Measurements from ENCODE around the gene RPS3. TPM values are rescaled to one million over a fixed set of nuclear protein-coding genes. Genes with fewer than 3 reads are reported as not detected.
A peak's percentile ranks its signal among the peaks of the same experiment; 100 is the strongest.

The RPS3 gene
- total and polyA plus RNA-seq, 2 of the 13 experiments (the other 11 are each of a cell fraction or from before 2014, with no cell fraction given) = 2,143 to 3,616 TPM

DNA sequence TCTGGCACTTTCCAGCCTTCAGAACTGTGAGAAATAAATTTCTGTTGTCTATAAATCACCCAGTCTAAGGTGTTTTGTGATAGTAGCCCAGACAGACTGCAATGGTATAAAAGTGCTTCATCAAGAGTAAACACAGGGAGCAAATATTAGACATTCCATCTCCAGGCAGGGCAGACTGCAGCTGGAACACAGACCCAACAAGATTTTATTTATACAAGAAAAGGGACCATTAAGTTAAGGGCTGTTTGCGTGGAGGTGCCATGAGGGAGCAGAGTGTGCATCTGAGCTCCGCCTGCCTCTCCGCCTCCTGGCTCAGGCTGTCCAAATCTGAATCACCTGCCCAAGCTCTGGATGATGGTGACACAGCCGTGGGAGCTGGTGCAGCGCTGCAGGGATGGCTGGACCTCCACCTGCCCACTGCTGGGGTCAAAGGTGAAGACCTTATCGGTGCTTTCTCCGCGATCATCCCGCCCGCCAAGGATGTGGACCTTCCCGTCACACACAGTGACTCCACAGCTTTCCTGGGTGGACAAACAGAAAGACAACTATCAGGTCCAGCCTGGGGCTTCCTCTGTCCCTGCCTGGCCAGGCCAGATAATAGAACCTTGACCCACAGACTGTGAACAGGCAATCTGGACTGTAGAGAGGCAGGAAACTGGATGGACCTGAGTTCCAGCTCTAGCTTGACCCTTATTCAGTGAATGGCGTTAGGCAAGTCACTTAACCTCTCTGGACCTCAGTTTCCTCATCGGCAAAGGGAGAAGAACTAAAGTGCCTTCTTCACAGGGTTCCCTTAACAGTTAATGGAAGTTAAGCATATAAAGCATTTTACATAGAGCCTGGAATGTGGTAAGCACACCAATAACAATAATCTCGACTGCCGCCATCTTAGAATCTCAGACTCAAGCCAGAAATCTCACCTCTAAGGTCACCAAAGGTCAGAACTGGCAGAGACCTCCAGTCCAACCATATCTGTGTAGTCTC lies 23.2 kb downstream of the RPS3 start (continued):
- TF ChIP-seq AGO1 (IDR thresholded peaks at IDR 0.05; ENCODE audit: low read depth, low read length, poor library complexity, severe bottlenecking) (no peak), BHLHE40 (IDR thresholded peaks at IDR 0.05; ENCODE audit: low read length) (no peak), ZNF761 (CRISPR knock-in tag; conservative IDR thresholded peaks at IDR 0.05) (0 out of 2 replicates have a peak, but pooled peaks have one; percentile 37), MED13 (CRISPR knock-in tag; IDR thresholded peaks at IDR 0.05) (no peak), ZNF264 (CRISPR knock-in tag; IDR thresholded peaks at IDR 0.05) (0 out of 2 replicates have a peak, but pooled peaks have one; percentile 39), ATF1 (CRISPR knock-in tag; IDR thresholded peaks at IDR 0.05) (no peak), AHR (CRISPR knock-in tag; IDR thresholded peaks at IDR 0.05) (no peak), HMGA1 (CRISPR knock-in tag; conservative IDR thresholded peaks at IDR 0.05) (no peak), NFIC (IDR thresholded peaks at IDR 0.05; ENCODE audit: low read length) (no peak), NONO (IDR thresholded peaks at IDR 0.05) (no peak), NONO (CRISPR knock-in tag; conservative IDR thresholded peaks at IDR 0.05) (no peak), ZNF781 (CRISPR knock-in tag; IDR thresholded peaks at IDR 0.05; ENCODE audit: borderline replicate concordance, not compliant biosample characterization) (no peak), ZNF235 (CRISPR knock-in tag; IDR thresholded peaks at IDR 0.05; ENCODE audit: borderline replicate concordance) (no peak), ZNF335 (CRISPR knock-in tag; IDR thresholded peaks at IDR 0.05) (no peak), SP140L (CRISPR knock-in tag; IDR thresholded peaks at IDR 0.05; ENCODE audit: borderline replicate concordance) (no peak), NFRKB (IDR thresholded peaks at IDR 0.05) (no peak)
- TF ChIP-seq, protein P1, sequence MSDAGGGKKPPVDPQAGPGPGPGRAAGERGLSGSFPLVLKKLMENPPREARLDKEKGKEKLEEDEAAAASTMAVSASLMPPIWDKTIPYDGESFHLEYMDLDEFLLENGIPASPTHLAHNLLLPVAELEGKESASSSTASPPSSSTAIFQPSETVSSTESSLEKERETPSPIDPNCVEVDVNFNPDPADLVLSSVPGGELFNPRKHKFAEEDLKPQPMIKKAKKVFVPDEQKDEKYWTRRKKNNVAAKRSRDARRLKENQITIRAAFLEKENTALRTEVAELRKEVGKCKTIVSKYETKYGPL (CRISPR knock-in tag; IDR thresholded peaks at IDR 0.05) = no peak
- TF ChIP-seq, protein P2, sequence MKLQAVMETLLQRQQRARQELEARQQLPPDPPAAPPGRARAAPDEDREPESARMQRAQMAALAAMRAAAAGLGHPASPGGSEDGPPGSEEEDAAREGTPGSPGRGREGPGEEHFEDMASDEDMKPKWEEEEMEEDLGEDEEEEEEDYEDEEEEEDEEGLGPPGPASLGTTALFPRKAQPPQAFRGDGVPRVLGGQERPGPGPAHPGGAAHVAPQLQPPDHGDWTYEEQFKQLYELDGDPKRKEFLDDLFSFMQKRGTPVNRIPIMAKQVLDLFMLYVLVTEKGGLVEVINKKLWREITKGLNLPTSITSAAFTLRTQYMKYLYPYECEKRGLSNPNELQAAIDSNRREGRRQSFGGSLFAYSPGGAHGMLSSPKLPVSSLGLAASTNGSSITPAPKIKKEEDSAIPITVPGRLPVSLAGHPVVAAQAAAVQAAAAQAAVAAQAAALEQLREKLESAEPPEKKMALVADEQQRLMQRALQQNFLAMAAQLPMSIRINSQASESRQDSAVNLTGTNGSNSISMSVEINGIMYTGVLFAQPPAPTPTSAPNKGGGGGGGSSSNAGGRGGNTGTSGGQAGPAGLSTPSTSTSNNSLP (IDR thresholded peaks at IDR 0.05; ENCODE audit: low read depth, low read length) = peak; percentile 81
- TF ChIP-seq, protein P3, sequence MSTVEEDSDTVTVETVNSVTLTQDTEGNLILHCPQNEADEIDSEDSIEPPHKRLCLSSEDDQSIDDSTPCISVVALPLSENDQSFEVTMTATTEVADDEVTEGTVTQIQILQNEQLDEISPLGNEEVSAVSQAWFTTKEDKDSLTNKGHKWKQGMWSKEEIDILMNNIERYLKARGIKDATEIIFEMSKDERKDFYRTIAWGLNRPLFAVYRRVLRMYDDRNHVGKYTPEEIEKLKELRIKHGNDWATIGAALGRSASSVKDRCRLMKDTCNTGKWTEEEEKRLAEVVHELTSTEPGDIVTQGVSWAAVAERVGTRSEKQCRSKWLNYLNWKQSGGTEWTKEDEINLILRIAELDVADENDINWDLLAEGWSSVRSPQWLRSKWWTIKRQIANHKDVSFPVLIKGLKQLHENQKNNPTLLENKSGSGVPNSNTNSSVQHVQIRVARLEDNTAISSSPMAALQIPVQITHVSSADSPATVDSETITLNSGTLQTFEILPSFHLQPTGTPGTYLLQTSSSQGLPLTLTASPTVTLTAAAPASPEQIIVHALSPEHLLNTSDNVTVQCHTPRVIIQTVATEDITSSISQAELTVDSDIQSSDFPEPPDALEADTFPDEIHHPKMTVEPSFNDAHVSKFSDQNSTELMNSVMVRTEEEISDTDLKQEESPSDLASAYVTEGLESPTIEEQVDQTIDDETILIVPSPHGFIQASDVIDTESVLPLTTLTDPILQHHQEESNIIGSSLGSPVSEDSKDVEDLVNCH (CRISPR knock-in tag; IDR thresholded peaks at IDR 0.05) = no peak
- TF ChIP-seq, protein P4, sequence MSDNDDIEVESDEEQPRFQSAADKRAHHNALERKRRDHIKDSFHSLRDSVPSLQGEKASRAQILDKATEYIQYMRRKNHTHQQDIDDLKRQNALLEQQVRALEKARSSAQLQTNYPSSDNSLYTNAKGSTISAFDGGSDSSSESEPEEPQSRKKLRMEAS (IDR thresholded peaks at IDR 0.05) = no peak; the same call in 1 of the 2 replicates
- TF ChIP-seq, protein P5, sequence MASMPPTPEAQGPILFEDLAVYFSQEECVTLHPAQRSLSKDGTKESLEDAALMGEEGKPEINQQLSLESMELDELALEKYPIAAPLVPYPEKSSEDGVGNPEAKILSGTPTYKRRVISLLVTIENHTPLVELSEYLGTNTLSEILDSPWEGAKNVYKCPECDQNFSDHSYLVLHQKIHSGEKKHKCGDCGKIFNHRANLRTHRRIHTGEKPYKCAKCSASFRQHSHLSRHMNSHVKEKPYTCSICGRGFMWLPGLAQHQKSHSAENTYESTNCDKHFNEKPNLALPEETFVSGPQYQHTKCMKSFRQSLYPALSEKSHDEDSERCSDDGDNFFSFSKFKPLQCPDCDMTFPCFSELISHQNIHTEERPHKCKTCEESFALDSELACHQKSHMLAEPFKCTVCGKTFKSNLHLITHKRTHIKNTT (CRISPR knock-in tag; IDR thresholded peaks at IDR 0.05) = no peak

All from HepG2 (cell line).